NCI-H524 treated with DMSO at 0.1 percent for 48 hours (cell line): Measurements from ENCODE around the gene LDB2.

ENCODE experiments used
- DNase-seq: peaks from one replicate; lab custom pipeline; 2025; lab: John Stamatoyannopoulos, UW

LDB2 gene

GRCh38 chr4:16685536-16685935, 212.9 kb downstream of the LDB2 start:
- no peak for DNase-seq

GRCh38 chr4:16684935-16685334, 213.5 kb downstream of the LDB2 start:
- DNase-seq = no peak

- no peak for DNase-seq
Observed at GRCh38 chr4:16684097-16684496, 214.3 kb downstream of the LDB2 start.

GRCh38 chr4:16682975-16683374, 215.5 kb downstream of the LDB2 start:
- no peak for DNase-seq

GRCh38 chr4:16677001-16677944, 221.2 kb downstream of the LDB2 start:
- no peak for DNase-seq

GRCh38 chr4:16676230-16676770, 222.1 kb downstream of the LDB2 start:
- DNase-seq = no peak

- DNase-seq = no peak
Observed at GRCh38 chr4:16674082-16674481, 224.4 kb downstream of the LDB2 start.

GRCh38 chr4:16672421-16672820, 226.0 kb downstream of the LDB2 start:
- DNase-seq = no peak

- DNase-seq = no peak
Observed at GRCh38 chr4:16671741-16672140, 226.7 kb downstream of the LDB2 start.

- DNase-seq = no peak
Observed at GRCh38 chr4:16670727-16671126, 227.7 kb downstream of the LDB2 start.

GRCh38 chr4:16669036-16669435, 229.4 kb downstream of the LDB2 start:
- DNase-seq = no peak

- no peak for DNase-seq
Observed at GRCh38 chr4:16668488-16668887, 230.0 kb downstream of the LDB2 start.

- no peak for DNase-seq
Observed at GRCh38 chr4:16667464-16667863, 231.0 kb downstream of the LDB2 start.

- no peak for DNase-seq
Observed at GRCh38 chr4:16665942-16666551, 232.4 kb downstream of the LDB2 start.

GRCh38 chr4:16663732-16664131, 234.7 kb downstream of the LDB2 start:
- DNase-seq = no peak

GRCh38 chr4:16663307-16663706, 235.1 kb downstream of the LDB2 start:
- DNase-seq = no peak

GRCh38 chr4:16661813-16662212, 236.6 kb downstream of the LDB2 start:
- no peak for DNase-seq

GRCh38 chr4:16660656-16661055, 237.8 kb downstream of the LDB2 start:
- DNase-seq = no peak

GRCh38 chr4:16659694-16660093, 238.8 kb downstream of the LDB2 start:
- no peak for DNase-seq

GRCh38 chr4:16659079-16659478, 239.4 kb downstream of the LDB2 start:
- DNase-seq = no peak

GRCh38 chr4:16658183-16658582, 240.3 kb downstream of the LDB2 start:
- no peak for DNase-seq

- no peak for DNase-seq
Observed at GRCh38 chr4:16655111-16655510, 243.3 kb downstream of the LDB2 start.

GRCh38 chr4:16652732-16653305, 245.6 kb downstream of the LDB2 start:
- no peak for DNase-seq
